HCT116 (cell line): ENCODE data around the gene NLRC5. TPM values are rescaled to one million over a fixed set of nuclear protein-coding genes. Genes with fewer than 3 reads are reported as not detected.

Source experiments
- ATAC-seq: fragments of 200-7000 bp; cut with Tn5 transposase; 2 replicates; pipeline ENCODE4 v1.9.1; 2020; ENCODE audit warnings: mild to moderate bottlenecking, moderate library complexity
- BruUV-seq: library from RNA; stranded (reverse); fragments of 400-500 nt; replicated peaks from 2 replicates; lab custom pipeline; 2021; lab: Mats Ljungman, UMichigan
- CTCF ChIA-PET: fragments of 300-600 bp; sonication (Branson Sonifier 250); formaldehyde crosslinking; loops from one replicate; lab custom pipeline; 2021; ENCODE audit warnings: antibody characterized with exemption; lab: Charles Lee
- POLR2A ChIA-PET: fragments of 300-600, 350-600 bp; sonication (Branson Sonifier 250); formaldehyde crosslinking; loops from one replicate; lab custom pipeline; 2021; ENCODE audit warnings: antibody characterized with exemption; lab: Charles Lee
- RAD21 ChIA-PET, 2 experiments: fragments of 300-600 bp; sonication (Branson Sonifier 250); formaldehyde crosslinking; loops; one replicate each; lab custom pipeline; 2023; ENCODE audit warnings: low total read pairs in 2 of 2; ENCODE audit not compliant: uncharacterized antibody in 2 of 2, unreplicated experiment in 2 of 2, low non-redundant PET in 1 of 2; lab: Charles Lee
- DNase-seq: peaks from one replicate; pipeline ENCODE4 v3.0.0-alpha.2; 2010; ENCODE audit warnings: low read depth, low spot score
- H2AFZ ChIP-seq: fragments of 200-600 bp; shearing (Covaris generic), sonication (generic); 2 replicates; pipeline ENCODE4 v1.6.1; 2017; ENCODE audit warnings: low read depth, mixed run types, mixed read lengths, antibody characterized with exemption, low read length; ENCODE audit not compliant: poor library complexity, severe bottlenecking
- H3K27ac ChIP-seq: 2 replicates; pipeline ENCODE4 v1.5.1; 2012; ENCODE audit warnings: low read depth, low read length
- H3K27me3 ChIP-seq: fragments of 200-600 bp; sonication (generic); 2 replicates; pipeline ENCODE4 v1.6.1; 2016; ENCODE audit warnings: mixed run types, low read length, mixed read lengths; ENCODE audit not compliant: insufficient read depth
- H3K36me3 ChIP-seq, 2 experiments: fragments of 200-500 bp in 1 of 2; fragments of 200-600 bp in 1 of 2; sonication (Bioruptor generic) in 1 of 2; sonication (generic) in 1 of 2; 2 replicates each; pipeline versions ENCODE4 v1.5.1 to v1.6.1; 2014 to 2016; ENCODE audit warnings: low read length in 2 of 2, inconsistent platforms in 1 of 2, mixed read lengths in 1 of 2, mixed run types in 1 of 2; ENCODE audit not compliant: insufficient read depth in 2 of 2, control insufficient read depth in 1 of 2
- H3K4me1 ChIP-seq, 2 experiments: fragments of 200-600 bp in 1 of 2; sonication (generic) in 1 of 2; 2 replicates each; pipeline versions ENCODE4 v1.5.1 to v1.6.1; 2012 to 2017; ENCODE audit warnings: low read length in 2 of 2, inconsistent platforms in 1 of 2, mild to moderate bottlenecking in 1 of 2, mixed read lengths in 1 of 2, mixed run types in 1 of 2, moderate library complexity in 1 of 2; ENCODE audit not compliant: insufficient read depth in 2 of 2, control insufficient read depth in 1 of 2
- H3K4me2 ChIP-seq: fragments of 200-600 bp; sonication (generic); 2 replicates; pipeline ENCODE4 v1.6.1; 2017; ENCODE audit warnings: mixed run types, low read length, mixed read lengths
- H3K4me3 ChIP-seq, 2 experiments: fragments of 200-600 bp in 1 of 2; sonication (generic) in 1 of 2; replicated peaks in 1 of 2; 2 replicates each; pipeline ENCODE4 v1.5.1; 2011 to 2016; ENCODE audit warnings: low read length in 2 of 2, control low read depth in 1 of 2, low read depth in 1 of 2, mild to moderate bottlenecking in 1 of 2, mixed read lengths in 1 of 2, mixed run types in 1 of 2
- H3K79me2 ChIP-seq: fragments of 200-600 bp; sonication (generic); 2 replicates; pipeline ENCODE4 v1.6.1; 2017; ENCODE audit warnings: mild to moderate bottlenecking, mixed run types, low read length, moderate library complexity, mixed read lengths; ENCODE audit not compliant: insufficient read depth
- H3K9ac ChIP-seq: fragments of 200-600 bp; sonication (generic); 2 replicates; pipeline ENCODE4 v1.6.1; 2016; ENCODE audit warnings: low read length, mixed read lengths
- H3K9me2 ChIP-seq: fragments of 200-600 bp; sonication (generic), shearing (Covaris generic); 2 replicates; pipeline ENCODE4 v1.6.1; 2017; ENCODE audit warnings: mixed run types, mild to moderate bottlenecking, moderate library complexity; ENCODE audit not compliant: insufficient read depth
- H3K9me3 ChIP-seq, 2 experiments: fragments of 200-500 bp in 1 of 2; fragments of 200-600 bp in 1 of 2; sonication (Bioruptor generic) in 1 of 2; sonication (generic) in 1 of 2; 2 replicates each; pipeline ENCODE4 v1.6.1; 2014 to 2017; ENCODE audit warnings: low read length in 2 of 2, mixed read lengths in 2 of 2, inconsistent platforms in 1 of 2, low read depth in 1 of 2, mild to moderate bottlenecking in 1 of 2, mixed run types in 1 of 2, moderate library complexity in 1 of 2; ENCODE audit not compliant: control insufficient read depth in 1 of 2, insufficient read depth in 1 of 2
- H4K20me1 ChIP-seq: fragments of 200-600 bp; sonication (generic), shearing (Covaris generic); 2 replicates; pipeline ENCODE4 v1.6.1; 2017; ENCODE audit warnings: mixed run types, mild to moderate bottlenecking, moderate library complexity; ENCODE audit not compliant: insufficient read depth
- SP1 ChIP-seq: IDR thresholded peaks from 2 replicates; pipeline ENCODE4 v1.6.1; 2012; ENCODE audit warnings: low read depth
- SRF ChIP-seq: IDR thresholded peaks from 2 replicates; pipeline ENCODE4 v1.6.1; 2012; ENCODE audit warnings: low read depth
- ZNF274 ChIP-seq: fragments of 200-500 bp; sonication (Bioruptor generic); IDR thresholded peaks from 2 replicates; pipeline ENCODE4 v1.6.1; 2014; ENCODE audit warnings: mild to moderate bottlenecking, low read depth, low read length, inconsistent platforms
- intact Hi-C: fragments of 100-400 bp; cut with micrococcal nuclease; formaldehyde crosslinking; loops from 2 replicates; pipeline ENCODE4 v1.10.0; 2022
- total RNA-seq: library from RNA; stranded (reverse); gene quantifications from one replicate; pipeline ENCODE4 v1.2.1, GENCODE V29; 2021; ENCODE audit not compliant: unreplicated experiment
- TF ChIP-seq, protein P1 (sequence below): IDR thresholded peaks from 2 replicates; pipeline ENCODE4 v1.6.1; 2012

NLRC5 gene
- total RNA-seq, 1 experiment from 2014 or later, result 10.4 TPM

DNA sequence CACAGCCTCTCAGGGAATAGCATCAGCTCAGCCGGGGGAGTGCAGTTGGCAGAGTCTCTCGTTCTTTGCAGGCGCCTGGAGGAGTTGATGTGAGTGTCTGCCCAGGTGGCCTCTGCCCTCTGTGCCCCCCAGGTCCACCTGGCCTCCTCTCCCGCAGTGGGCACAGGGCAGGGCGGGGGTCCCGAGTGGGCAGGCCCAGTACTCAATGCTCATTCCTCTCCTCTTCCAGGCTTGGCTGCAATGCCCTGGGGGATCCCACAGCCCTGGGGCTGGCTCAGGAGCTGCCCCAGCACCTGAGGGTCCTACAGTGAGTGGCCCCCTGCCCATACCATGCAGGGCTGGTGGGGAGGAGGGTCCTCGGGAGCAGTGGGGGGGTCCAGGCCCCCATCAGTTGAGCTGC lies 88.4 kb downstream of the NLRC5 start:
- Histone ChIP-seq H2AFZ (no peak overlapping the region), H3K9ac (no peak overlapping the region), H3K4me1 (peaks cover 0 to 12% of the 10 kb centered on the region in 2 experiments; a peak in 3 of 4 replicates), H3K4me3 (no peak overlapping the region), H3K79me2 (no peaks in the 10 kb centered on the region), H3K4me2 (no peak overlapping the region), H3K36me3 (no peaks in the 10 kb centered on the region), H3K9me3 (no peaks in the 10 kb centered on the region), H3K27me3 (no peaks in the 10 kb centered on the region), H3K27ac (no peak overlapping the region), H3K9me2 (no peaks in the 10 kb centered on the region), H4K20me1 (no peaks in the 10 kb centered on the region)
- ATAC-seq (no peak), DNase-seq (no peak)
- BruUV-seq, result no TSS peak
- intact Hi-C loops, result no loop called here
- RAD21 ChIA-PET, result no interaction called here
- POLR2A ChIA-PET, result no interaction called here
- TF ChIP-seq ZNF274, result no peak
- CTCF ChIA-PET, result interaction anchor here (1.4 kb wide), 1 partner anchor 339 kb away, joined by 5 read pairs; no protein-coding TSS in a partner anchor

- no peak overlapping the region for H3K27ac ChIP-seq
- POLR2A ChIA-PET, result no interaction called here
- H3K9me3 ChIP-seq, result no peaks in the 10 kb centered on the region
- H3K9me2 ChIP-seq, result no peaks in the 10 kb centered on the region
- H3K4me2 ChIP-seq, result no peak overlapping the region
- DNase-seq (no peak), ATAC-seq (no peak)
- no peaks in the 10 kb centered on the region for H3K4me1 ChIP-seq
- no peak for TF ChIP-seq SP1
- H3K36me3 ChIP-seq, result no peaks in the 10 kb centered on the region
- RAD21 ChIA-PET, result no interaction called here
- H3K9ac ChIP-seq, result no peak overlapping the region
- CTCF ChIA-PET, result no interaction called here
- BruUV-seq, result no TSS peak
- no peaks in the 10 kb centered on the region for H3K79me2 ChIP-seq
- H2AFZ ChIP-seq, result no peak overlapping the region
- H3K27me3 ChIP-seq, result no peaks in the 10 kb centered on the region
- intact Hi-C loops, result loop anchor here (5.0 kb wide), 1 partner anchor 221 kb away; no protein-coding TSS in a partner anchor
- H4K20me1 ChIP-seq, result no peaks in the 10 kb centered on the region
- H3K4me3 ChIP-seq, result no peak overlapping the region
These were observed 92.4 kb downstream of the NLRC5 start for GRCh38 chr16:57081744-57082143.

GRCh38 chr16:57082664-57083063 lies 93.3 kb downstream of the NLRC5 start:
- no peak for ATAC-seq
- no peak for TF ChIP-seq SRF
- TF ChIP-seq, protein P1, sequence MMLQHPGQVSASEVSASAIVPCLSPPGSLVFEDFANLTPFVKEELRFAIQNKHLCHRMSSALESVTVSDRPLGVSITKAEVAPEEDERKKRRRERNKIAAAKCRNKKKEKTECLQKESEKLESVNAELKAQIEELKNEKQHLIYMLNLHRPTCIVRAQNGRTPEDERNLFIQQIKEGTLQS, result no peak
- H3K4me1 ChIP-seq, result no peaks in the 10 kb centered on the region
- H4K20me1 ChIP-seq, result no peaks in the 10 kb centered on the region
- H3K4me3 ChIP-seq, result no peak overlapping the region
- no peaks in the 10 kb centered on the region for H3K79me2 ChIP-seq
- no TSS peak for BruUV-seq
- H3K36me3 ChIP-seq, result no peaks in the 10 kb centered on the region
- intact Hi-C loops, result loop anchor here (5.0 kb wide), 1 partner anchor 220 kb away; no protein-coding TSS in a partner anchor
- H3K4me2 ChIP-seq, result no peak overlapping the region
- H3K9ac ChIP-seq, result no peak overlapping the region
- DNase-seq, result no peak
- RAD21 ChIA-PET, result no interaction called here
- no peak overlapping the region for H3K27ac ChIP-seq
- POLR2A ChIA-PET, result no interaction called here
- H3K9me3 ChIP-seq, result no peaks in the 10 kb centered on the region
- no peaks in the 10 kb centered on the region for H3K9me2 ChIP-seq
- CTCF ChIA-PET, result interaction anchor here (1.0 to 1.4 kb wide), 3 partner anchors 10 to 335 kb away, joined by 3 read pairs; partner anchors contain the start of gene CPNE2
- H3K27me3 ChIP-seq, result no peaks in the 10 kb centered on the region
- no peak overlapping the region for H2AFZ ChIP-seq
